Activated T-helper 2 cell treated with anti-CD3 and anti-CD28 coated beads, Interferon-gamma antibody, Interleukin-2, Interleukin-4, amounts not matched to agents 10 μg/mL and 5 μg/mL and 100 μg/mL, durations not matched to agents 14 hours and 24 hours and 36 hours (primary cell): Measurements from ENCODE around the gene TANK. TPM values are rescaled to one million over a fixed set of nuclear protein-coding genes. Genes with fewer than 3 reads are reported as not detected.

ENCODE experiments used
- DNase-seq: peaks from one replicate; pipeline ENCODE4 v3.0.0; 2021; ENCODE audit warnings: low spot score
- H3K27ac Mint-ChIP-seq: one replicate; pipeline ENCODE4 v1.8.0; 2021; ENCODE audit warnings: mixed read lengths
- H3K27me3 Mint-ChIP-seq: one replicate; pipeline ENCODE4 v1.8.0; 2021; ENCODE audit warnings: low read depth, mixed read lengths
- H3K36me3 Mint-ChIP-seq: one replicate; pipeline ENCODE4 v1.8.0; 2021; ENCODE audit warnings: low read depth, mixed read lengths
- H3K4me1 Mint-ChIP-seq: one replicate; pipeline ENCODE4 v1.8.0; 2021; ENCODE audit warnings: low read depth, mixed read lengths
- H3K4me3 Mint-ChIP-seq: one replicate; pipeline ENCODE4 v1.8.0; 2021; ENCODE audit warnings: low read depth, mild to moderate bottlenecking, moderate library complexity, mixed read lengths
- H3K9me3 Mint-ChIP-seq: one replicate; pipeline ENCODE4 v1.8.0; 2021; ENCODE audit warnings: mixed read lengths
- intact Hi-C: fragments of 100-400 bp; cut with micrococcal nuclease; formaldehyde crosslinking; loops from one replicate; pipeline ENCODE4 v1.15.1; 2023
- total RNA-seq: library from RNA; stranded (reverse); gene quantifications from 2 replicates; pipeline ENCODE4 v1.2.3, GENCODE V29; 2022

TANK gene
- total RNA-seq, 1 donor from 2014 or later: 66.2 TPM

DNA sequence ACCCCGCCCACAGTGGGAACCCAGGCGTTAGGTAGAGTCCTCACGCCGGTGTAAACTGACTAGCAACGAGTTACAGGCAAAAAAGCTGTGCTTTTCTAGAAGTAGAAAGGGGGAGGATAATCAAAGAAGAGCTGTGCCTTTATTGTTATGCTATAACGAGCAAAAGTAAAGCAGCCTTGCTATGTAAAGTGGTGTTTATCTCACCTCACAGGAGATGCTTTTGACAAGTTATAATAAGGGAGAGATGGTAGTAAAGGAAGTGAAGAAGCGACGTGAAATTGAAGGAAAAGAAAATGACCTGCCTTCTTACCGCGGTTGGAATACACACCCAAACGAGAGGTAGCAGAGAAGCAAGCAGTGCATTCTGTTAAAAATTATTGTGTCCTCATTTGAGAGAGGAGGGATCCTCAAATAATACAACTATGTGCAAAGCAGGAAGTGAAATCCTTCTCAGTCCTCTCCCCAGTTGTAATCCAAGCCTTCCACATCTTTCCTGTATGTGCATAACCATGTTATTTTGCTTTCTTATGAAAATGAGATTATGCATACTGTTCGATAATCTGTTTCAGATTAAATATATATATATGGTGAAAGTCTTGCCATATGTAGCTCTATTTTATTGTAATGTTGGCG lies 962 bp downstream of the TANK start:
- H3K27me3 Mint-ChIP-seq: no peaks in the 10 kb centered on the region
- intact Hi-C loops: loop anchor here (2.0 to 10.0 kb wide), 5 partner anchors 84 to 1256 kb away; partner anchors contain the start of genes IFIH1 and LY75
- peak overlapping the region; percentile 99 for H3K27ac Mint-ChIP-seq
- peaks cover 68% of the 10 kb centered on the region for H3K36me3 Mint-ChIP-seq
- H3K4me1 Mint-ChIP-seq: peaks cover 55% of the 10 kb centered on the region
- no peak for DNase-seq
- peak overlapping the region; percentile 97 for H3K4me3 Mint-ChIP-seq
- no peaks in the 10 kb centered on the region for H3K9me3 Mint-ChIP-seq

DNA sequence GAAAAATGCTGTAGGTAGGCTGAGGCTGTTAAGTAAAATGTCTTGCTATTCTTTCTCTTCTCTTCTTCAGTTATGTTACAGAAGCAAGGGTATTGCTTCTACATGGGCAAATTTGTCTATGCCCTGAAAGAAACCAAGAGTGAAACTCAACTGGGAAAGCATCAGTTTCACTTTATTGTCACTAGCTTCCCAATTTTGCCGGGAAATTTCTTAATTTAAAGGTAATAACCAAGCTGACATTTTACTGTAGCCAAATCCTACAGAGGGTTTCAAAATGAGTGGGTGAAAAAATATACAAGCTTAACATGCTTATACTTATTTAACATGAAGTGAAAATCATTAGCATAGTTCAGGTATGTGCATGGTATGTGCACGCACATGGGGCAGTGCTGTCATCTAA lies 3.2 kb downstream of the TANK start:
- Mint-ChIP-seq H3K36me3 (peaks cover 77% of the 10 kb centered on the region), H3K27ac (peak overlapping the region; percentile 78), H3K9me3 (peaks cover 9% of the 10 kb centered on the region), H3K4me1 (peaks cover 69% of the 10 kb centered on the region), H3K4me3 (peak overlapping the region; percentile 79), H3K27me3 (no peaks in the 10 kb centered on the region)
- intact Hi-C loops: loop anchor here (5.0 to 10.0 kb wide), 4 partner anchors 659 to 1259 kb away; partner anchors contain the start of genes IFIH1 and LY75
- no peak for DNase-seq

DNA sequence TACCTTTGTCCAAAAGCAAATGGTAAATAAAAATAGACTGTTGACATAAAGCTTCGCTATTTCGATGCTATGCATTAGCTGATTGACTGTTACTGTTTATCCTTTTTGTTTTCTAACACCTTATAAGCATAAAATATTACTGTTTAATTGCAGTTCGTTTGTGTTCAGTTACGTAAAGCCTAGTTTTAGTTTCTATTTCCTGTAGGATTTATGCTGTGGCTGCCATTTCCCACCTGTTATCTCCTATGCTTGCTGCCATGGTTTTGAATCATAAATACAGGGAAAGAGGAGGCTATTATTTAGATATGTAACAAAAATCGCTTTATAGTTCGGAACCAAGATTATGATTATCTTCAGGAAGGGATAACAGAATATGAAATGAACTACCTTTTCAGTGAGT lies 3.9 kb downstream of the TANK start:
- Mint-ChIP-seq H3K4me3 (peak overlapping the region; percentile 33), H3K27ac (peak overlapping the region; percentile 50), H3K4me1 (peaks cover 70% of the 10 kb centered on the region)

DNA sequence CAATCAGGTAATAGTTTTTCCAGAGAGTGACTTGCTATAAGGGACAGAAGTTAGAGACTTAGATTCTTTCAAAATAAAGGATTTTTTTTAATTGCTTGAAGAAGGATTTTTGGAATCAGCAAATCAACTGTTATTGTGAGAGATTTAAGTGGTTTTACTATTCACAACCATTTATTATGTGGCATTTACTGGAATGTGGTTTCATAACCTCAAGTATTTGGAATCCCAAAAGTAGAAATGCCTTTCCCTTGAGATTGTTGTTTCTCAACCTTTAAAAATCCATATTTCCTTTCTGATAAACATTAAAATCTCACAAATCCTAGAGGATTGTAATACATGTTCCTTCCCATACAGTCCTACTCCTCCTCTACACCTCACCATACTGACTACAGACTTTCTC lies 5.0 kb downstream of the TANK start:
- H3K9me3 Mint-ChIP-seq: peaks cover 9% of the 10 kb centered on the region
- H3K27me3 Mint-ChIP-seq: no peaks in the 10 kb centered on the region
- no peak overlapping the region for H3K4me3 Mint-ChIP-seq
- H3K27ac Mint-ChIP-seq: no peak overlapping the region
- intact Hi-C loops: loop anchor here (5.0 to 10.0 kb wide), 4 partner anchors 43 to 1260 kb away; partner anchors contain the start of gene LY75
- peaks cover 77% of the 10 kb centered on the region for H3K4me1 Mint-ChIP-seq
- H3K36me3 Mint-ChIP-seq: peaks cover 83% of the 10 kb centered on the region
- DNase-seq: no peak

More for the DNA sequence above, 3.9 kb downstream of the TANK start:
- Mint-ChIP-seq H3K9me3 (peaks cover 9% of the 10 kb centered on the region), H3K27me3 (no peaks in the 10 kb centered on the region), H3K36me3 (peaks cover 77% of the 10 kb centered on the region)
- intact Hi-C loops: loop anchor here (5.0 to 10.0 kb wide), 4 partner anchors 659 to 1259 kb away; partner anchors contain the start of genes IFIH1 and LY75
- DNase-seq: no peak

DNA sequence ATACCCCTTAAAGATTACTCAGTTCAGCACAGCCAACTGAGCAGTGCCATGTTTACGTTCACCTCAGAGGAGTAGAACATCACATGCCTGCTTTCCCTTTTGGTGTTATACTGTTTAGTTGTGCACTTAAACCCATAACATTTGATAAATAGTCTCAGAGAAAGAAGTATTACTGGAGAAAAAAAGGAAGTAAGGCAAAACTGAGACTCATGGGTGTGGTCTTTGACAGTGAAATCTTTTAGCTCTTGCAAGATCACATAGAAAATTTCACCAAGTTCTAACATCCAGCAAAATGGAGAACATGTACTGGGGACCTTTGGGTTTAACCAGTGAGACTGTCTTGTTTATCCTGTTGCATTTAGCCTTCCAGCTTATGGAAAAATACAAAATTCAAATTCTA lies 5.6 kb downstream of the TANK start:
- intact Hi-C loops: loop anchor here (1.0 to 10.0 kb wide), 7 partner anchors 27 to 1261 kb away; partner anchors contain the start of genes LY75 and PSMD14
- peaks cover 9% of the 10 kb centered on the region for H3K9me3 Mint-ChIP-seq
- no peaks in the 10 kb centered on the region for H3K27me3 Mint-ChIP-seq
- peak overlapping the region; percentile 87 for H3K27ac Mint-ChIP-seq
- no peak overlapping the region for H3K4me3 Mint-ChIP-seq
- DNase-seq: no peak
- peaks cover 85% of the 10 kb centered on the region for H3K36me3 Mint-ChIP-seq
- peaks cover 83% of the 10 kb centered on the region for H3K4me1 Mint-ChIP-seq

DNA sequence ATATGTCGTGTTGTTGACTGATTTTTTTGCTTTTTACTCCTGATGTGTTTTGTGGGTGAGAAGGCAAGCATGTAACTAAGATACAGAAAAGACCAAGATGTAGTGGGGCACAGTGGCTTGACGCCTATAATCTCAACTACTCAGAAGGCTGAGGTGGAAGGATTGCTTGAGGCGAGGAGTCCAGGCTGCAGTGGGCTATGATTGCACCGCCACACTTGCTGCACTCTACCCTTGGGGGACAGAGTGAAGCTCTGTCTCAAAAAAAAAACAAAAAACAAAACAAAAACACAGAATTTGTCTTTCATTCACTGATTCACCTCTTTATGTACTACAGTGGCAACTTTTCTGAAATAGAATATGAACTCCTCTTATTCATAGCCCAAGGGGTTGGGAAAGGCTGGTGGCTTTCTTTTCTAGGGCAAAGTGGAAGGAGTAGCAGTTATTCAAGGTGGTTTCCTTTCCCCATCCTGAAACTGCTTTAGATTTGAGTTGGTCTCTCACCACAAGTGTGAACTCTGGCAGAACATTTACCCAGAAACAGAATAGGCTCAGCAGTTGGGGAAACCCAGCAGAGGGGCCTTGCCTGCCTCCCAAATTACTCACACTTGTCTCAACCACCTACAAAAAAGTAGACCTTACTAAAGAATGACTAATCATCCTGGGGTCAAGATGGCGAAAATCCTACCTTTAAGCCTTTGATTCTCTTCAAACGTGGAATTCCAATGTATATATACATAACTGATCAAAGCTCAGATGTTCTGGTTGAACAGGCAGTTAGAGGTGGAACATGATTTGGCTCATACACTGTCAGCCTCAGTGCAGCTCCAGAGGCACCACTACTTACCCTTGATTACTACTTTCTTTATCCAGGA lies 6.5 kb downstream of the TANK start:
- Mint-ChIP-seq H3K27me3 (no peaks in the 10 kb centered on the region), H3K9me3 (peaks cover 13% of the 10 kb centered on the region), H3K27ac (peak overlapping the region; percentile 87), H3K4me1 (peaks cover 84% of the 10 kb centered on the region), H3K4me3 (peak overlapping the region; percentile 34), H3K36me3 (peaks cover 86% of the 10 kb centered on the region)
- intact Hi-C loops: loop anchor here (1.0 to 10.0 kb wide), 7 partner anchors 27 to 1262 kb away; partner anchors contain the start of genes LY75 and PSMD14
- peak; percentile 58 for DNase-seq

DNA sequence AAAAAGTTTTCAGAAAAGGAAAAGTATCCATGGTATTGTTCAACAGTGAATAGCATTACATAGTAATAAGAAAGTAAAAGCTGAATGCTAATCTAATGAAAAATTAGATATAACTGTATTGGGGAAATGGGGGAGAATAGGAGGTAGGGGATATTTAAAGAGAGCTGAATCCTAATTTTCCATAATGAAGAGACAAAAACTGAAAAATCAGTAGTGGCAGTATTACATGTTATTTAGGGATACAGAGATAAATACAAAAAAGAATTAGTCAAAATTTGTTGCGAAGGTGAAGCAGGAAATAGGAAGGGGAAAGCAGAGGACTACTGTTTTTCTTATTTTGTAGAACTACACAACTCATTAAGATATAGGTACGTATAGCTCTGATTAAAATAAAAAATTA lies 9.1 kb downstream of the TANK start:
- no peak for DNase-seq
- H3K4me1 Mint-ChIP-seq: peaks cover 82% of the 10 kb centered on the region
- no peaks in the 10 kb centered on the region for H3K27me3 Mint-ChIP-seq
- peaks cover 24% of the 10 kb centered on the region for H3K9me3 Mint-ChIP-seq
- no peak overlapping the region for H3K27ac Mint-ChIP-seq
- no peak overlapping the region for H3K4me3 Mint-ChIP-seq
- intact Hi-C loops: loop anchor here (5.0 to 10.0 kb wide), 4 partner anchors 47 to 1265 kb away; partner anchors contain the start of gene LY75
- H3K36me3 Mint-ChIP-seq: peaks cover 86% of the 10 kb centered on the region

DNA sequence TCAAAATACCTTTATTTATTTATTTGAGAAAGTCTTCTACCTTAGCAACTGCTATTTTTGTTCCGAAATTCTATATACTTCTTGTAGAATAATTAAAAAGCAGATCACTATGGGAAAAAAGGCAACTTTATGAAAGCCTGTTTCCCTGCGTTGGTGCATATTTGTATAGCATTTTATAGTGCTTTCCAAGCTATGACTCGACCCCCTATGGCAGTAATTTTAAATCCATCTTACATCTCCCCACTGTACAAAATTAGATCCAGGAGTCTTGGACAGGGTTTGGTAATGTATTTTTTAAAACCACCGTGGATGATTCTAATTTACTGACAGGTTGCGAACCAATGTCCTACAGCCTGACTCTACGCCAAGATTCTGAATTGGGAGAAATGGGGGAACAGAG lies 10.1 kb downstream of the TANK start:
- Mint-ChIP-seq H3K4me1 (peaks cover 76% of the 10 kb centered on the region), H3K36me3 (peaks cover 90% of the 10 kb centered on the region), H3K27ac (no peak overlapping the region), H3K4me3 (no peak overlapping the region), H3K27me3 (no peaks in the 10 kb centered on the region), H3K9me3 (peaks cover 24% of the 10 kb centered on the region)
- intact Hi-C loops: loop anchor here (1.0 to 2.0 kb wide), 2 partner anchors 10 to 784 kb away; partner anchors contain the start of gene TANK
- DNase-seq: no peak

DNA sequence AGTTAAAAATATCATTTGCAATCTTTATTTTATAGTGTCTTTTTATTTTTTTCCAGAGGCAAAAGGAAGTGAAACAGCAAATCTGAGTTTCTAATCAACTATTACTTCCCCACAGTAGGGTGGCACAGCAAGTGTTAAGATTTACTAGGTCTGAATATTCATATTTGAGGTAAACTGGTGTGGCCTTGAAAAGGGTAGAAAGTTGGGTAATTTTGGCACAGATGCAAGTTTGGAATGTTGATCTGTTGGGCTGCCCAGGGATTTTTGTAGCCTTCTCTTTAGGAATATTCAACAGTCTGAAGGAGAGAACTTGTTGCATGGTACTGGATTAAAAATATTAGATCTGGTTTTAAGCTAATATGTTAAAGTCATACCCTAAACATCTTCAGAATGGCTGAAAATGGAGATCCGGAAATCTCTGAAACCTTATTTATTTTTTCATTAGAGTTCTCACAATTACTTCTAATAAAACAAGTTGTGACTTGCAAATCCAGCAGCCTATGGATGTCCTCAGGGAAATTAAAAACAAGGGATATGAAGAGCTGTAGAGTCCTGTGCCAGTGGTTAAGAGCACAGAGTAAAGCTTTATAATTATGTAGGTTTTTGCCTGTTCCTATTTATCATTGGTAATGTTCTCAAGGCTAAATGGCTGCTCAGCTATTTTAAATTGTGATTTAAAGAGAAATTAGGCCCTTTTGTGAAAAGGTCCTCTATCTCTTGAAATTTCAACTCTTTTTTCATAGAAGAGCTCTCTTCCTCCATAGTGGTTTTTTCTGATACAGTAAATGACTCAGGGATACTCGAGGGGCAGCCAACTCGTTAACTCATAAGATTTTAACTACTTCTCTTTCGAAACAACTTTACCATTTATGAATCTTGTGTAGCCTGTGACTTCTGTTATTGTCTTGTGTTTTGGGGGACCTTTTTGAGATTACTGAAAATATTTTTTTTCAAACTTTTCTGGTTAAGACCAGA lies 11.0 kb downstream of the TANK start:
- Mint-ChIP-seq H3K27ac (peak overlapping the region; percentile 35), H3K27me3 (no peaks in the 10 kb centered on the region), H3K36me3 (peaks cover 90% of the 10 kb centered on the region), H3K4me3 (no peak overlapping the region), H3K4me1 (peaks cover 71% of the 10 kb centered on the region), H3K9me3 (peaks cover 31% of the 10 kb centered on the region)
- intact Hi-C loops: loop anchor here (1.0 to 2.0 kb wide), 2 partner anchors 11 to 784 kb away; partner anchors contain the start of gene TANK
- no peak for DNase-seq

DNA sequence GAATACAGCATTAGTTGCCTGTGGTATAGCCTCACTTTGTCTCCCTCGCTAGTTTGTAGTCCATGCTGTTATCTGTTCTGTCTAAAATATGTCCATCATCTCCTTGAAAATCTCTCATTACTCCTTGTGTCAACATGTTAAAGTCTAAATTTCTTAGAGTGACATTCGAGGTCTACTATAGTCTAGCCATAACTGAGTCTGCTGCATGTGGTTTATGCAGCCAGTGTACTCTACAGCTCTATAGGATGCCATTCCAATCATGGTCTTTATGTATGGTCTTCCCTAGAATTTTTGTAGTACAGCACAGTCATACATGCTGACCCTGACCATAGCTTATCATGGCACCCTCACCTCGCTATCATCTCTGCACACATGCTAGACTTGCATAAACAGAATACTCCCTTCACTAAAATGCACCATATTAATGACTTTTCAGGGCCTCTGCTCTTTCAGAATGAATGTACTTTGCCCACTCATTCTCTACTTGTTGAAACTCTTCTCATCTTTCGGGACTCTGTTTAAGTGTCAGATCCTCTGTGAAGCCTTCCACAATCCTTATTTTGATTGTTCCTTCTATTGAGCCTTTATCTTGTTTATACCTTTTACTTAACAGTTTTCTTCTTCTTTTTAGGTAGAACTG lies 12.8 kb downstream of the TANK start:
- peaks cover 62% of the 10 kb centered on the region for H3K4me1 Mint-ChIP-seq

DNA sequence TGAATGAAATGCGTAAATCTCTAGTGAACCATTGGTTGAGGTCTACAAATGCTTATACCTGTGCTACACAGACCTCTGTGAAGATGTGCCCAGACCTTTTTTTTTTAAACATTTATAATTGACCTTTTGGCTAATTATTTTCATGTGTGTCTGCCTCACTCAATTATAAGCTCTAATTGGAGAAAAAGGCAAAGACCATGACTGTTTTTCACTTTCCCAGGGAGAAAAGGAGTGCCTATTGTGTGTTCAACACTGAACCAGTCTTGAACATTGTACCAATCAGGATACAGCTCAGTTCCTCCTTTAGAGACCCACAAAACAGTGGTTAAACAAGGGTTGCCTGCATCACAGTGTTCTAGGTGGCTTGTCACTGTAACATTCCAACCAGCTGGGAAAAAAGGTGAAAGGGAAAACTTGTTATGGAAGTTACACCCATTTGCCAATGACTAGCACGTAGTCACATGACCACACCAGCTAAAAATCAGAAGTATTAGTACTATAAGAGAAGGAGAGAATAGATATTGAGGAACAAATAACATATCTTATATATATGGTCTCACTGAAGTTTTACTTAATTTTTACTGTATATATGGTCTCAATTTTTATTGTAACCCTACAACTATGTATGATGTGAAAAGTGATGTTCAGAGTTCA lies 13.4 kb downstream of the TANK start:
- intact Hi-C loops: loop anchor here (2.0 kb wide), 1 partner anchor 27 kb away; no protein-coding TSS in a partner anchor

More for the DNA sequence above, 12.8 kb downstream of the TANK start:
- Mint-ChIP-seq H3K27ac (peak overlapping the region; percentile 72), H3K27me3 (no peaks in the 10 kb centered on the region), H3K36me3 (peaks cover 90% of the 10 kb centered on the region), H3K9me3 (peaks cover 40% of the 10 kb centered on the region), H3K4me3 (peak overlapping the region; percentile 11)
- intact Hi-C loops: loop anchor here (2.0 kb wide), 1 partner anchor 28 kb away; no protein-coding TSS in a partner anchor
- DNase-seq: no peak

More for the DNA sequence above, 13.4 kb downstream of the TANK start:
- Mint-ChIP-seq H3K27me3 (no peaks in the 10 kb centered on the region), H3K27ac (peak overlapping the region; percentile 72), H3K9me3 (peaks cover 43% of the 10 kb centered on the region), H3K4me3 (peak overlapping the region; percentile 3), H3K36me3 (peaks cover 93% of the 10 kb centered on the region), H3K4me1 (peaks cover 64% of the 10 kb centered on the region)
- no peak for DNase-seq
